ENCODE measurements around the gene MN1. TPM values are rescaled to one million over a fixed set of nuclear protein-coding genes. Genes with fewer than 3 reads are reported as not detected.

Gene MN1
- total and polyA plus RNA-seq, 2 experiments from 2014 or later = 1.0 to 6.8 TPM

DNA sequence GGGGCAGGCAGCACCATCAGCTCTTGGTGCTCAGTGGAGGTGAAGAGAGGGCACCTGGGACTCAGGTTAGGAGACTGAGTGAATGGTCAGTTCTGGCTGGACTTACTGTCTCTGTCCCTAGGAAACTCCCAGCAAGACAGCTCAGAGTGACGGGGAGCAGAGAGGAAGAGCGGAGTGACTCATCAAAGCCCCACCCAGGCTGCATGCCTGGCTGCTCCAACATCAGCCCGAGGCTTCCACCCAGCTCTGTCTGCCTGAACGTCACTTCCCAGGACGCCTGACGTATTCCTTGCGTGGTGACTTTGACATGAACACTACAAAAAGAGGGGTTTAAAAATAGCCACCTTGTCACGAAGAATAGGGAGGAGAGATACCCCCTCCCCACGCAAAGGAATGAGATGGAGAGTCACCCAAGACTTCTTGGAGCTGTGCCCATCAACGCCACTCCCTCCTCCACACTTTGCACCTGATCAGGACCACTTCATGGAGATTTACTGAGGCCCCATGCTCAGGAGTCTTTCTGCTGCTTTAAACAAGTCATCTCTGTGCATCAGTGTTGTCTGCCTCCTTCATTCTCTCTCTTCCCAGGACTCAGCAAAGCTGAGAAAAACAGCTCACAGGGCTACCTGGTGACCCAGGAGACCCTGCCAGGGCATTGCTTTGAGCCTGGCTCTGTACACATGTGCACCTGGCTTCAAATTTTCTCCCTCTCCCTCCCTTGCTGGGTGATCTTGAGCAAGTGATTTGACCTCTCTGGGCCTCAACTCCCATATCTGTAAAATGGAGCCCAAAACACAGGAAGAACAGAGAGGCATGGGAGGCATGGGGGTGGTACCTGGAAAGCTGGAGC, 83.1 kb downstream of the MN1 start:
- H3K4me1 ChIP-seq (ENCODE audit: insufficient read depth) = peaks cover 25% of the 10 kb centered on the region
- H3K9me2 ChIP-seq (ENCODE audit: insufficient read depth) = no peaks in the 10 kb centered on the region
- 0 out of 2 replicates have a peak overlapping the region, but pooled peaks have one; percentile 9 for H3K27ac Mint-ChIP-seq
- H3K36me3 Mint-ChIP-seq (ENCODE audit: low read depth) = peaks cover 31% of the 10 kb centered on the region
- H3K4me3 ChIP-seq = no peak overlapping the region
- H3F3A ChIP-seq (replicated peaks; ENCODE audit: low read depth) = peaks cover 4% of the 10 kb centered on the region; the same call in 1 of the 2 replicates
- H3K27me3 ChIP-seq (ENCODE audit: insufficient read depth) = no peaks in the 10 kb centered on the region
- DNase-seq (ENCODE audit: low spot score) (no peak), ATAC-seq (peak; percentile 26; the same call in 2 of the 3 replicates)
- H3K4me1 Mint-ChIP-seq = peaks cover 44% of the 10 kb centered on the region
- peaks cover 12% of the 10 kb centered on the region for H3K27me3 Mint-ChIP-seq (ENCODE audit: insufficient read depth, low read depth, poor library complexity)
- H2AFZ ChIP-seq = no peak overlapping the region
- peaks cover 7% of the 10 kb centered on the region; the same call in 1 of the 2 replicates for H3K36me3 ChIP-seq (ENCODE audit: insufficient read depth)
- no peak overlapping the region; the same call in 2 of the 3 replicates for H3K4me3 Mint-ChIP-seq
- H3K9me3 Mint-ChIP-seq = 0 out of 3 replicates have a peak, but pooled peaks cover 2% of the 10 kb centered on the region
- peak overlapping the region; percentile 38; the same call in 1 of the 2 replicates for H3K4me2 ChIP-seq
- peaks cover 99% of the 10 kb centered on the region for H3K79me2 ChIP-seq (replicated peaks; ENCODE audit: insufficient read depth)
- peaks cover 57% of the 10 kb centered on the region for H4K20me1 ChIP-seq (replicated peaks; ENCODE audit: insufficient read depth)
- H3K27ac ChIP-seq (ENCODE audit: low read depth) = peak overlapping the region; percentile 50; the same call in 1 of the 2 replicates
- TF ChIP-seq JUNB (IDR thresholded peaks at IDR 0.05; ENCODE audit: unreplicated experiment) (no peak), NANOG (IDR thresholded peaks at IDR 0.05; ENCODE audit: borderline replicate concordance) (no peak), POLR2AphosphoS5 (IDR thresholded peaks at IDR 0.05; ENCODE audit: low read depth) (no peak), ZNF331 (CRISPR knock-in tag; IDR thresholded peaks at IDR 0.05; ENCODE audit: low read depth) (no peak), EZH2phosphoT487 (IDR thresholded peaks at IDR 0.05; ENCODE audit: unreplicated experiment) (no peak), STAT1 (IDR thresholded peaks at IDR 0.05; ENCODE audit: unreplicated experiment) (no peak), EZH2 (IDR thresholded peaks at IDR 0.05; ENCODE audit: low read depth, unreplicated experiment) (no peak)
- TF ChIP-seq, protein P1, sequence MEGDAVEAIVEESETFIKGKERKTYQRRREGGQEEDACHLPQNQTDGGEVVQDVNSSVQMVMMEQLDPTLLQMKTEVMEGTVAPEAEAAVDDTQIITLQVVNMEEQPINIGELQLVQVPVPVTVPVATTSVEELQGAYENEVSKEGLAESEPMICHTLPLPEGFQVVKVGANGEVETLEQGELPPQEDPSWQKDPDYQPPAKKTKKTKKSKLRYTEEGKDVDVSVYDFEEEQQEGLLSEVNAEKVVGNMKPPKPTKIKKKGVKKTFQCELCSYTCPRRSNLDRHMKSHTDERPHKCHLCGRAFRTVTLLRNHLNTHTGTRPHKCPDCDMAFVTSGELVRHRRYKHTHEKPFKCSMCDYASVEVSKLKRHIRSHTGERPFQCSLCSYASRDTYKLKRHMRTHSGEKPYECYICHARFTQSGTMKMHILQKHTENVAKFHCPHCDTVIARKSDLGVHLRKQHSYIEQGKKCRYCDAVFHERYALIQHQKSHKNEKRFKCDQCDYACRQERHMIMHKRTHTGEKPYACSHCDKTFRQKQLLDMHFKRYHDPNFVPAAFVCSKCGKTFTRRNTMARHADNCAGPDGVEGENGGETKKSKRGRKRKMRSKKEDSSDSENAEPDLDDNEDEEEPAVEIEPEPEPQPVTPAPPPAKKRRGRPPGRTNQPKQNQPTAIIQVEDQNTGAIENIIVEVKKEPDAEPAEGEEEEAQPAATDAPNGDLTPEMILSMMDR (conservative IDR thresholded peaks at IDR 0.05; ENCODE audit: low read depth in 2 of 2) = no peak
- TF ChIP-seq, protein P2, sequence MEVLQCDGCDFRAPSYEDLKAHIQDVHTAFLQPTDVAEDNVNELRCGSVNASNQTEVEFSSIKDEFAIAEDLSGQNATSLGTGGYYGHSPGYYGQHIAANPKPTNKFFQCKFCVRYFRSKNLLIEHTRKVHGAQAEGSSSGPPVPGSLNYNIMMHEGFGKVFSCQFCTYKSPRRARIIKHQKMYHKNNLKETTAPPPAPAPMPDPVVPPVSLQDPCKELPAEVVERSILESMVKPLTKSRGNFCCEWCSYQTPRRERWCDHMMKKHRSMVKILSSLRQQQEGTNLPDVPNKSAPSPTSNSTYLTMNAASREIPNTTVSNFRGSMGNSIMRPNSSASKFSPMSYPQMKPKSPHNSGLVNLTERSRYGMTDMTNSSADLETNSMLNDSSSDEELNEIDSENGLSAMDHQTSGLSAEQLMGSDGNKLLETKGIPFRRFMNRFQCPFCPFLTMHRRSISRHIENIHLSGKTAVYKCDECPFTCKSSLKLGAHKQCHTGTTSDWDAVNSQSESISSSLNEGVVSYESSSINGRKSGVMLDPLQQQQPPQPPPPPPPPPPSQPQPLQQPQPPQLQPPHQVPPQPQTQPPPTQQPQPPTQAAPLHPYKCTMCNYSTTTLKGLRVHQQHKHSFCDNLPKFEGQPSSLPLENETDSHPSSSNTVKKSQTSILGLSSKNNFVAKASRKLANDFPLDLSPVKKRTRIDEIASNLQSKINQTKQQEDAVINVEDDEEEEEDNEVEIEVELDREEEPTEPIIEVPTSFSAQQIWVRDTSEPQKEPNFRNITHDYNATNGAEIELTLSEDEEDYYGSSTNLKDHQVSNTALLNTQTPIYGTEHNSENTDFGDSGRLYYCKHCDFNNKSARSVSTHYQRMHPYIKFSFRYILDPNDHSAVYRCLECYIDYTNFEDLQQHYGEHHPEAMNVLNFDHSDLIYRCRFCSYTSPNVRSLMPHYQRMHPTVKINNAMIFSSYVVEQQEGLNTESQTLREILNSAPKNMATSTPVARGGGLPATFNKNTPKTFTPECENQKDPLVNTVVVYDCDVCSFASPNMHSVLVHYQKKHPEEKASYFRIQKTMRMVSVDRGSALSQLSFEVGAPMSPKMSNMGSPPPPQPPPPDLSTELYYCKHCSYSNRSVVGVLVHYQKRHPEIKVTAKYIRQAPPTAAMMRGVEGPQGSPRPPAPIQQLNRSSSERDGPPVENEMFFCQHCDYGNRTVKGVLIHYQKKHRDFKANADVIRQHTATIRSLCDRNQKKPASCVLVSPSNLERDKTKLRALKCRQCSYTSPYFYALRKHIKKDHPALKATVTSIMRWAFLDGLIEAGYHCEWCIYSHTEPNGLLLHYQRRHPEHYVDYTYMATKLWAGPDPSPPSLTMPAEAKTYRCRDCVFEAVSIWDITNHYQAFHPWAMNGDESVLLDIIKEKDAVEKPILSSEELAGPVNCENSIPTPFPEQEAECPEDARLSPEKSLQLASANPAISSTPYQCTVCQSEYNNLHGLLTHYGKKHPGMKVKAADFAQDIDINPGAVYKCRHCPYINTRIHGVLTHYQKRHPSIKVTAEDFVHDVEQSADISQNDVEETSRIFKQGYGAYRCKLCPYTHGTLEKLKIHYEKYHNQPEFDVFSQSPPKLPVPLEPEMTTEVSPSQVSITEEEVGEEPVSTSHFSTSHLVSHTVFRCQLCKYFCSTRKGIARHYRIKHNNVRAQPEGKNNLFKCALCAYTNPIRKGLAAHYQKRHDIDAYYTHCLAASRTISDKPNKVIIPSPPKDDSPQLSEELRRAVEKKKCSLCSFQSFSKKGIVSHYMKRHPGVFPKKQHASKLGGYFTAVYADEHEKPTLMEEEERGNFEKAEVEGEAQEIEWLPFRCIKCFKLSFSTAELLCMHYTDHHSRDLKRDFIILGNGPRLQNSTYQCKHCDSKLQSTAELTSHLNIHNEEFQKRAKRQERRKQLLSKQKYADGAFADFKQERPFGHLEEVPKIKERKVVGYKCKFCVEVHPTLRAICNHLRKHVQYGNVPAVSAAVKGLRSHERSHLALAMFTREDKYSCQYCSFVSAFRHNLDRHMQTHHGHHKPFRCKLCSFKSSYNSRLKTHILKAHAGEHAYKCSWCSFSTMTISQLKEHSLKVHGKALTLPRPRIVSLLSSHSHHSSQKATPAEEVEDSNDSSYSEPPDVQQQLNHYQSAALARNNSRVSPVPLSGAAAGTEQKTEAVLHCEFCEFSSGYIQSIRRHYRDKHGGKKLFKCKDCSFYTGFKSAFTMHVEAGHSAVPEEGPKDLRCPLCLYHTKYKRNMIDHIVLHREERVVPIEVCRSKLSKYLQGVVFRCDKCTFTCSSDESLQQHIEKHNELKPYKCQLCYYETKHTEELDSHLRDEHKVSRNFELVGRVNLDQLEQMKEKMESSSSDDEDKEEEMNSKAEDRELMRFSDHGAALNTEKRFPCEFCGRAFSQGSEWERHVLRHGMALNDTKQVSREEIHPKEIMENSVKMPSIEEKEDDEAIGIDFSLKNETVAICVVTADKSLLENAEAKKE (CRISPR knock-in tag; IDR thresholded peaks at IDR 0.05) = no peak
- TF ChIP-seq, protein P3, sequence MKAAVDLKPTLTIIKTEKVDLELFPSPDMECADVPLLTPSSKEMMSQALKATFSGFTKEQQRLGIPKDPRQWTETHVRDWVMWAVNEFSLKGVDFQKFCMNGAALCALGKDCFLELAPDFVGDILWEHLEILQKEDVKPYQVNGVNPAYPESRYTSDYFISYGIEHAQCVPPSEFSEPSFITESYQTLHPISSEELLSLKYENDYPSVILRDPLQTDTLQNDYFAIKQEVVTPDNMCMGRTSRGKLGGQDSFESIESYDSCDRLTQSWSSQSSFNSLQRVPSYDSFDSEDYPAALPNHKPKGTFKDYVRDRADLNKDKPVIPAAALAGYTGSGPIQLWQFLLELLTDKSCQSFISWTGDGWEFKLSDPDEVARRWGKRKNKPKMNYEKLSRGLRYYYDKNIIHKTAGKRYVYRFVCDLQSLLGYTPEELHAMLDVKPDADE (IDR thresholded peaks at IDR 0.05) = no peak
